TTC549 (cell line): ENCODE results near the gene THEMIS.
"Not testable (repeated sequence)": the region's sequence is repeated elsewhere in the genome, so short reads cannot be mapped to it uniquely, and the experiment has no call there.

Experiments
- FAIRE-seq: peaks from 2 replicates; lab custom pipeline; 2012; peaks lifted over from hg19 to GRCh38; lab: Jason Lieb, UNC

THEMIS gene, protein sequence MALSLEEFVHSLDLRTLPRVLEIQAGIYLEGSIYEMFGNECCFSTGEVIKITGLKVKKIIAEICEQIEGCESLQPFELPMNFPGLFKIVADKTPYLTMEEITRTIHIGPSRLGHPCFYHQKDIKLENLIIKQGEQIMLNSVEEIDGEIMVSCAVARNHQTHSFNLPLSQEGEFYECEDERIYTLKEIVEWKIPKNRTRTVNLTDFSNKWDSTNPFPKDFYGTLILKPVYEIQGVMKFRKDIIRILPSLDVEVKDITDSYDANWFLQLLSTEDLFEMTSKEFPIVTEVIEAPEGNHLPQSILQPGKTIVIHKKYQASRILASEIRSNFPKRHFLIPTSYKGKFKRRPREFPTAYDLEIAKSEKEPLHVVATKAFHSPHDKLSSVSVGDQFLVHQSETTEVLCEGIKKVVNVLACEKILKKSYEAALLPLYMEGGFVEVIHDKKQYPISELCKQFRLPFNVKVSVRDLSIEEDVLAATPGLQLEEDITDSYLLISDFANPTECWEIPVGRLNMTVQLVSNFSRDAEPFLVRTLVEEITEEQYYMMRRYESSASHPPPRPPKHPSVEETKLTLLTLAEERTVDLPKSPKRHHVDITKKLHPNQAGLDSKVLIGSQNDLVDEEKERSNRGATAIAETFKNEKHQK

DNA sequence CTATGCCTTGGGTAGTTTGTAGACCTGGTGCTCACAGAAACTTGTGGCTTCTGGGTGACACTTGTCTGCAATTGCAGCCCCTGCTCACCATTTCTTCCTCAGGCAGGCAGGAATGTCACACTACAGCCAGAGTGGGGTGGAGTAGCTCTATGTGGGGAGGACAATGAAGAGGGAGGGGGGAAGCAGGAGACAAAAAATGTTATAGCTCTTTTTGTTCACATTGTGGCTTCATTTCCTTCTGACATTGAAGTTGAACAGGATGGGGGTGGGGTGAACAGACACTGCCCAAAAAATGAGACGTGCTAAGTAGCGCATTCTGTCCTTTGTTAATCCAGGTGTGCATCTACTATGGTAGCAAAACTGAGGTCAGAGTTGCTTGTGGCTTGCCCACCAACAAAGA lies at the start of gene THEMIS:
TSS of gene THEMIS (minus strand) at position 124 of the 400 bp plus-strand sequence. CDS start 126 bp downstream, outside the sequence.
- no peak for FAIRE-seq

DNA sequence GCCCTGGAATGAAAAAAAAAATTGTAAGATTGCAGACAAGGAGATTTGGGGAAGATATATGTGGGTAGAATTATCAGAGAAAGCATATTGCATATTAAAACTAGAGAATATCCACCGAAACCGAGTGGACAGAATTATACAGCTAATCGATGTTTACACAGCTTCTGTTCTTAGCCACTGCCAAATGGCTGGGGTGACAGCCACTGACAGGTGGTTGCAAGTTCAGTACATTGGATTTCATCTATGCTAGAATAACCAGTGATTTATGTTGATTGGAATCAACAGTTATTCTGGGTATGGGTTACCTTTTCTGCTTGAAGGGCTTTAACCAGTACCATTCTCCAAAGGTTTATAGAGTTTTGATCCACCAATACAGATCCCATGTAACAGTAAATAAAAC lies 48.4 kb upstream of the THEMIS start:
- FAIRE-seq = no peak

DNA sequence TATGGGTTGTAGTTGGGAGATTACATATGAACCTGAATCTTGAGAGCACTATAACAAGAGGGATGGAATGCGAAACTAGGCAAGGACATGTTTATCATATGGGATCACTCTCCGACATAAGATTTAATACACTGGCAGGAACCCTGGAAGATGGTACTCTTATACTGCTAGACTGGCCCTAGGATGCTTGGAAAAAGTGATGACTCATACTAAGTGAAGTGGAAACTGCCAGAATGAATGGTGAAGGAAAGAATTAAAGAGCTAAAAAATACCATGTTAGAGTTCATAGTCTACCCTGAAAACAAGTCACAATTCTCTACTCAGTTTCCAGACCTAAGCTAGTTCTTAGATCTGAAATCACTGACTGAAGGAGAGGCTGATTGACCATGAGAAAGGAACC lies 45.5 kb upstream of the THEMIS start:
- no peak for FAIRE-seq

DNA sequence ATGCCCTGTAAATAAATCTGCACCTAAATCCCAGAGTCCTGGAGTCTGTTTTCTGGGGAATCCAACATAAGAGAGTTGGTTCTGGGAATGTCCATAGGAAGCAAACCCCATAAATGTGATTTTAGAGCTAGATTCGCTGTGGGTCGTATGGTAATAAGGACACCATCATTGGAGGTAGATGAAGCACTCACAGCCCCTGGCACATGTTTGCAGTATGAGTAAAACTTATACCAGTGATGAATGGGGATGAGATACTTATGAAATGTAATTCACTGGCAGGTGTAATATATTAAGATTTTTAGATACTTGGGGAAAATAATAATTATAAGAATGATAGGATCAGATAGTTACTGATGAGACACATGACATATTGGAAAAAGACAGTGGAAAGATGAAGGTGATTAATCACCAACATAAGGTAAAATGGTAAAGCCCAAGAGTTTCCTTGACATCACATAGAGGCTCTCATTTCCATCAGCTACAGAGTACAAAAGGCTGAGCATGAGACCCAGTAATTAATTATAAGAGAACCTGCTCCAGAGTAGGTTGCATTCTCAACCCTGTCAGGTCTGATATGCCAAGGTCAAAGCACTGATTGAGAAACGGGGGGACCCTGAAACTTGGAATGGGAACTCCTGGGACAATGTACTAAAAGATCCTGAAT lies 44.7 kb upstream of the THEMIS start:
- FAIRE-seq = no peak

DNA sequence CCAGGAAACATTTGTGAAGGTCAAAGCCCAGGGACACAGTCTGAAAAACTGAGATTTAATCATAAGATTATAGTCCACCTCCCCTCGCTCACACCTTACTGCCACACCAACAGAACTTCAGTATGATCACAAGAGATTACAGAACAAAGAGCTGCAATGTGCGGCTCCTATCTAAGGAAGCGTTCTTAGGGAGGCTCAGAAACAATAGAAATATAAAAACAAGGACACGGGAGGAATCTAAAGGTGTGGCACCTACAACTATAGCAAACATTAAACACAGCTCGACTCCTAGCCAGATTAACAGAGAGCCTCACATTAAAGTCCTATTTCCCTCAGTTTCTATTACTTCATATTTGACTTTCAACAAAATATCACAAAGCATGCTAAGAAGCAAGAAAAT lies 40.4 kb upstream of the THEMIS start:
- no peak for FAIRE-seq

DNA sequence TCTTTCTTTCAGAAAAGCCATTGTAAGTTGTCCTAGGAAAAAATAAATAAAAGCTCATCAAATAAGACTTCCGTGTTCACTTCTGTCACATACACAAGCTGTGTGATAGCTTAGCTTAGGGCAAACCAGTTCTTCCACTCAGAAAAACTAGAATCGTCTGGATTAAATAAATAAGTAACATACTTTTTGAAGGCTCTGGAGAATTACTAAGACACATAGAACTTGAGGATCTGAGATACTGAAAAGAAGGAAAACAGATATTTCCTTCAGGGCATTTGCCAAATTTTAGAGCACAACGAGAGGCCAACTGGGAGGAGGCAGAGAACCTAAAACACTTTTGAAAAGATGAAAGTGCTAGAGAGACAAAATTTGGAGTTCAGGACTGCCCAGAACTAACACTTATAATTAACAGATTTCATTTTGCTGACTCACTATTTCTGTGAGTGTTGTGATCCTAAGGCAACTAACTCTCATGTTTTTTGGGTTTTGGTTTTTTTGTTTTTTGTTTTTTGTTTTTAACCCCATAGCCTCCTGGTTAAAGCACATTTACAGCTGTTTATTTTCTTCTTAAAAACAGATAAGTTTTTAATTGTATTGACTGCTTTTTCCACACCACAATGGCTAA lies 38.7 kb upstream of the THEMIS start:
- no peak for FAIRE-seq

DNA sequence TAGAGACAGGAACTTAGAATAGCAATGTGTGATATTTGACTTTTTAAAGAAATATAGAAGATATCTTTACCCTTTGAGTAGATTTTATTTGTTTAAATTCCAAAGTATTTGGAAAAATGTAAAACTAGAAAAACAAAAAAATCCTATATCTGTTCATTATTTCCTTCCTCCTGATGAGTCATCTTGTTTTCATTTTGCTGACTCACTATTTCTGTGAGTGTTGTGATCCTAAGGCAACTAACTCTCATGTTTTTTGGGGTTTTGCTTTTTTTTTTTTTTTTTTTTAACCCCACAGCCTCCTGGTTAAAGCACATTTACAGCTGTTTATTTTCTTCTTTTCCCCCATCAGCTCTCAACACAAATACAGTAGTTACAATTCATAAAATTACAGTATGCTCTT lies 37.8 kb upstream of the THEMIS start:
- no peak for FAIRE-seq

DNA sequence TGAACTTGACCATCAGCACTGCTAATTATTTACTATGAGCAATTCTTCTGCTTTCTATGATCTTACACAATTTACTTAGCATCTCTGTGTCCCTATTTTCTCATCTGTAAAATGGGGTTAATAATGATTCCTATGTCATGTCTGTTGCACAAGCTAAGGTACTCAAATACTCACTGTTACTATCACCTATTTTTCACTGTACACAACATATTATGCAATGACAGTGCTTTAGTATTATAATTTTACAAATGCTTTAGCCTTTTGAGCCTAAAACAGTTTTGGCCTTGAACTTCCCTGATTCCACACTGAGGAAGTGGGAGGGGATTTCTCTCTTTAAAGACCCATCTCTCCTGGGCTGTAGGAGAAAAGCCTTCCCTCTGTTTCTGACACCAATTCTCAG lies 36.9 kb upstream of the THEMIS start:
- FAIRE-seq = no peak

DNA sequence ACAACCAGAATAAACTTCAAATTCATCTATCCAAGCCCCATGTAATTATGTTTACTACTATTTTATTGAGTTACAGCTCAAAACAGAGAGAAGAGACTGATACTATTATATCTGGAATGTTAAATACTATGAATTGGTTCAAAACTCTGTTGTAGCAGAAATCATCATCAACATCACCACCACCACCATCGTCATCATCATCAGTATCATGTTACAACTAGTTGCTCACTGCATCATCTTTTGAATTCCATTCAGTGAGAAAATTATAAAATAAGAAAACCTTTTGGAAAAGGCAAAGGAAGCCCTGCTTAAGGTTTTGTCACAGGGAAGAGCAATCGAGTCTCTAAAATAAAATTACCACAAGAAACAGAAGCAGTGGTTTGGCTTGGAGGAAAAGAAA lies 36.2 kb upstream of the THEMIS start:
- no peak for FAIRE-seq

DNA sequence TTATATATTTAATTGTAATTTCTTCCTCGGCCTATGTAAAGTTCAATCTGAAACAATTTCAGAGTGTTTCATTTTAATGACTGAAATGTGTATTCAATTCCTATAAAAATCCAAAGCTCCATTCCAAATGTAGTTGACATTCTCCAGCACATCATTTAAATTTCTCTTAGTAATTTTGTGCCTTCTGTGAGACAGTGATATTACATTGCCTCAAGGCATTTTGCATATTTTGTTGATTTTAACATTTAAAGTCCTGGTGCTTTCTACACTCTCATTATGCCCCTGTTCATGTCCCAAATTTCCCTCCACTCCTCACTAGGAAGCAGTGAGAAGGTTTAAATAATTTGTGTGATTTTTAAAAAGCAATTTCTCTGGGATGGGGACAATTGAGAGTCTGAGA lies 34.1 kb upstream of the THEMIS start:
- FAIRE-seq = no peak

DNA sequence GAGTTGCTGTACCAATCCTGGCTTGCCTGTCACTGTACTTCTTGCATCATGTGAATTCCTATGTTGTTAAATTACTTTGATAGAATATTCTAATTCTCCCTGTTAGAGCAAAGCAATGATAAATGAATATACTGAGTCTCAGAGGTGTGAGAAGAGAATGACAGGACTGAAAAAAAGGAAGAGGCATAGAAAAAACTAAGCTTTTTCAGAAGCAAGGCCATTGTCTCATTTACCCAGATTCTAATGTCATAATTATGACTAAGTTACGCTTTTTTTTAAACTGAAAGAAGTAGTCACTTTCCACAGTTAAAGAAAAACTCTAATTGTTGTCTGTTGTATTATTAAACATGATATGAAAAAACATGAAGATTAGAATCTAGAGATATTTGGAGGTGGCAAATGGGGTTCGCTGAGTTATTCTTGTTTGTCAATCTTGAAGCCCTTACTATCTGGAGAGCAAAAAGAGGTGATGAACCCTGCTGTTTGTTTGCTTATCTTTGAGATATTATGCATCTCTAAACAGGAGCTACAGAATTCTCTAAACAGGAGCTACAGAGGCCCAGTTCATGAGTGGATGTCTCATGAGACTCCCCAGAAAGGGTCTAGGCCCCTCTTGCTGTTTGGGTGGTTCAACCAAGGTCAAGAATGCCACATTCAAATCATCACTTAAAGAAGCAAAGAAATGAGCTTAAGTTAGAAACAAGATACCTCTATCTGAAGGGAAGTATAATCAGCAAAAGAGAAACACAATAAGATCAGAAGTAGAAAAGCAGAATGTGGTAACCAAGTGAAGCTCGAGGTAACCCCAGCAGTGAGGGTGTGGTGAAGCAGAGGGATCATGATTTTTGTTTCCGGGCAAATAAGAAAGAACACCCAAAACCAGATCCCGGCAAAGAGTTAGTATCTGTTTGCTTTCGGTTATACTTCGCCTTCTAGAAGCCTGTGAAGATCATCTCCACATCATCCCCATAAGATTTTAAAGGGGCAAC lies 33.3 kb upstream of the THEMIS start:
- no peak for FAIRE-seq

DNA sequence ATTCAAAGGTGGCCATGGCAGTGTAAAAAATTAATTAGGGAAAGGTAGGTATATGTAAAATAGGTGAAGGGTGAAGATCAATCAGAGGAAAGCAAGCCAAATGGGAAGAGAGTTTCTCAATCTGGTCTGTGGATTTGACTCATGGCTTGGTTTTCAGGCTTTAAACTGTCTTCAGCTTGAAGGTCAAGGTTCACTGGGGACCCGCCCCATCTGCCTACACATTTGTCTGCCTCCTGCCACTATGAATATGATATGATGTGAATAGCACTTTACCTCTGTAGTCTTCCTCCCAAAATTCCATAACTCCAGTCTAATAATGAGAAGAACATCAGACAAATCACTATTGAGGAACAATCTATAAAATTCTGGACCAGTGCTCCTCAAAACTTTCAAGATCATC lies 32.3 kb upstream of the THEMIS start:
- no peak for FAIRE-seq

DNA sequence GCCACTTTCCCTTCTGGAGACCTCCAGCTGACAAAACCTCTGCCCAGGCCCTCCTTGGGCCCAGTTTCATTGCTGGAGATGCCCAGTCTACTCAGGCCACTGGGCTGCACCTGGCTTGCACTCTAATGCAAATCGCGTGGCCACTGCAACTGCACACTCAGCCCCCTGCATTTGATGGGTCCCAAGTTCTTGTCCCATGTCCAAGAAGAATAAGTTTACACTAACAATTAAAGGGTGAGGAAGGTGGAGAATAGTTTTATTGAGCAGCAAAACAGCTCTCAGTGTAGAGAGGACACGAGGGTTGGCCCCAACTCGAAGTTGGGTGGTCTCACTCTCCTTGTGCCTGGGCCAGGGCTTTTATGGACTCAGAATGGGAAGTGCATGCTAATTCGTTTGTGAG lies 31.9 kb upstream of the THEMIS start:
- no peak for FAIRE-seq

DNA sequence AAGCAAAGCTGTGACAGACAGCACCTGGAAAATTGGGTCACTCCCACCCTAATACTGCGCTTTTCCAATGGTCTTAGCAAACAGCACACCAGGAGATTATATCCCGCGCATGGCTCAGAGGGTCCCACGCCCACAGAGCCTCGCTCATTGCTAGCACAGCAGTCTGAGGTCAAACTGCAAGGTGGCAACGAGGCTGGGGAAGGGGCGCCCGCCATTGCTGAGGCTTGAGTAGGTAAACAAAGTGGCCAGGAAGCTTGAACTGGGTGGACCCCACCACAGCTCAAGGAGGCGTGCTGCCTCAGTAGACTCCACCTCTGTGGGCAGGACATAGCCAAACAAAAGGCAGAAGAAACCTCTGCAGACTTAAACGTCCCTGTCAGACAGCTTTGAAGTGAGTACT lies 25.6 kb upstream of the THEMIS start:
- FAIRE-seq = not testable (repeated sequence)

DNA sequence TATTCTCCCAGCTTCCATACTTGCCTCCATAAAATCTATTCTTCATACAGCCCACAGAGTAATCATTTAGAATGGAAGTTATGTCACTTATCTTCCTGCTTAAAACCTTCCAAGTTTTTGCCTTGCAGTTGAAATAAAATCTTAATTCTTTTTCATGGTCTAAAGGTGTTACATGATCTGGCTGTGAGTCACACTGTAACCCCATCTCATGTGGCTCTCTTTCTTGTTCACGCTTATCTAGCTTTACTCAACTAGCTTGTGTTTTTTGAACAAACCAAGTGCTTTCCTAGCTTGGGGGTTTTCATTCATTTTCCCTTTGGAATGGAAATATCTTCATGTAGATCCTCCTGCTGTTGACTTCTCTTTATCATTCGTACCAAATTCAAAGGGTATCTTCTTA lies 23.6 kb upstream of the THEMIS start:
- no peak for FAIRE-seq

DNA sequence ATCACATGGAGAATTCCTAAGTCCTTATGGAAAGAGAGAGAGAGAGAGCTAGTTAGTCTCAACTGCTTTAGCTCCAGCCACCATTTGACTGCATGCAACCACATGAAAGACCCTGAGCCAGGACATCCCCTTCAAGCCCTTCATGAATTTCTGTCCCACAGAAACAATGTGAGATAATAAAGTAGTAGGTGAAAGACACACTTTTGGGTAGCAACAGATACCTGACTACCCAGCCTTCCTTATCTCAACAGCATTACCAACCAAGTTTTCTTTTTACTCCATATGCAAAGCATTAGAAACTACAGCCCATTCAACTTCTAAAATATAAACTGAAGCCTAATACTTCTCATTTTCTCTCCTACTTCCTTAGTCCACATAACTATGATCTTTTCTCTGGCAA lies 23.2 kb upstream of the THEMIS start:
- FAIRE-seq = no peak

DNA sequence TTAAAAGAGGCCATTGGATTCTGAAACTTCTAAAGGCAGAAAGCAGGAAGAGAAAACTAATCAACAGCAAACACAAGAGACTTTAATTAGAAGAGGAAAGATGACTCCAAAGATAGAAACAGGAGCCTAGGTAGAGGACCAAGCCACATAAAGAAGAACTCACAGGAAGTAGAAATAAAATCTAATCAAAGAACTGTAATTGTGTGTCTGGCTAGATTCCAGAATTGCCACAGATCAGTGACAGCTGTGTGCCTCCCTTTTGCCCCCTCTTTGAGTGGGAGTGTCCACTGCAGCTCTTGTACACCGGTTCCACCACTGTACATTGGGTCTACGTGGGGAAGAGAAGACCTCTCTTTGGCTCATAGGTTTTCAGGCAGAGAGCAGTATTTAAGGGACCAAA lies 22.3 kb upstream of the THEMIS start:
- FAIRE-seq = no peak

DNA sequence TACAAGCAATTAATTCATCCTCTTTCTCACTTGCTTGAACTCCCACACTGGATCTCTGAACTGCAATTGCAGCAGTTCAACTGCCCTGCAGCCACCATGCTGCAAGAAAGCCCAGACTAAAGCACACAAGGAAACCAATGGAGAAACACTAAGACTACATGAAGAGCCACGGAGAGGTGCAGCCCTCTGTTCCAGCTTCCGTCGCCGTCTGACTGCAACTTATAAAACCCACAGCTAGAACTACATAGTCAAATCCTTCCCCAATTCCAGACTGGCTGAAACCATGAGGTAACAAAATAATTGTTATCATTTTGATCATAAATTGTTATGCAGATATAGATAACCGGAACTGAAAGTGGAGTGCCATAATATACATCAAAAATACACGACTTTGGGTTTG lies 21.1 kb upstream of the THEMIS start:
- FAIRE-seq = no peak

DNA sequence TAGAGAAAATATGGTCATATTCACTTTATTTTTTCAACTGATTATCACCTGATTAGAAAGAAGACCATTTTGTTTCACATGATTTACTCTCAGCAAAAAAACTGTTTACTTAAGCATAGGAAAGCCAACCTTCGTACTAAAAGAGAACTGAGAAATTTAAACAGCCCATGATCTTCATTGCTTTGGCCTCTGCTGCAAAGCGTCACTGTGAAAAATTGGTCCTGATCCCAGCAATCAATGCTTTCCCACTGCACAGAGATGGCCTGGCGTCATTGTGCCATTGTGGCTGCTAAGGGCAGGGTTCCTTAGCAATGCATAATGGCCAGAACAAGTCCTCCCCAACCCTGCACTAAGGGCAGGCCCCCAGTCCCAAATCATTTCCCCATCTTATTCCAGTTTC lies 19.9 kb upstream of the THEMIS start:
- FAIRE-seq = no peak

DNA sequence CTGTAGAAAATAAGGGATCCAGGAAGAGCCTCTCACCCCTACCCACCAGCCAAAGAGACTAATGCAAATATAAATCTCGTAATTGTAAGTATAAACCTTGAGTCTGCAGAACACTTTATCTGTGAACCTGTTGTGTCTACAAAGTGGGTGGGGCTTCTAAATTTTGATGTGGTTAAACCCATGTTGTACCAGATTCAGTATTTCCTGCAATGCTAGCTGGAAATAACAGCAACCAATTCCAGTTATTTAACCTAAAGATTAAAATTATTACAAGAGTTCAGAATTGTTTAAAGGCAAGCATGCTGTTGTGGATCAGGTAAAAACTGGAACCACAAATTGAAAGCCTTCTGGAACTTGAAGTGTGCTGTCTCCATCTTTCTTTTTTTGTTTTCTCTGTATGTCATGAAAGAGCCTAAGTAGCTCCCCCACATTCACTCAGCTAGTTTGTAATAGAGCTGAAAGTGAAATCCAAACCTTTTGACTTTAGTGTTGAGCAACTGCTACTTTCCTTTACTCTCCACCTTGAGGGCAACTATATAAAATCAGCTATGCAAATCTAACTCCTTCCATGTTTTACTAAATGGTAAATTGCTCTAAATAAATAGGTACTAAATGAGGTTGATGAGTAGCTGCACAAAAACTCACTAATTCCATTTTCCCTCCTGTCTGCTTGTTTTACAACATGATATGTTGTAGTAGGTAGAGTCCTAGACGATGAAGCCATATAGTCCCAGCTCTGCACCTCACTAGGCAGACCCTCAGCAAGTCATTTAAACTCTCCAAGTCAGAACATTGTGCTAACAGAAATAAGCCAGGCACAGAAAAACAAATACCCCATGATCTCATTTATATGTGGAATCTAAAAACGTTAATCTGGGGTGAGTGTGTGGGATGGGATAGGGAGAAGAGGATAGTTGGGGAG lies 17.9 kb upstream of the THEMIS start:
- FAIRE-seq = no peak

DNA sequence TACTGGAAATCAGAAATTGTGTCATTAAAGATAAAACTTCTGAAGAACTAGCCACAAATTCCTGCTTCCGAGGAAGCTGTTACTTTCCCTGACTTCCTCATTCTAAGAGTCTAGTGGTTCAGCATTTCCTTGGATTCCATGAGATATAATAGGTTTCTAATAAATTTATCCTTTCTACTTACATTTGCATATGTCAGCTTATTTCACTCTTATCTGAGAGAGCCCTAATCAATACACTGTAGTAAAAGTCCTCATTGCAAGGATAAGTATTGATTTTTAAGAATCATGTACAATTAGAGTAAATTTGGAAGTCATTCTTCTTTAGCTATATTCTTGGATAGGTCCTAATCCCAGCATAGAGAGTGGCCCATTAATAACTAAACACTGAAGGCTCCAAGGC lies 16.9 kb upstream of the THEMIS start:
- FAIRE-seq = no peak
